IMR-90 (cell line): ENCODE results near the gene PTGER2. TPM values are rescaled to one million over a fixed set of nuclear protein-coding genes. Genes with fewer than 3 reads are reported as not detected.

ENCODE experiments used
- ATAC-seq: fragments of 200-7000 bp; cut with Tn5 transposase; 2 replicates; pipeline ENCODE4 v1.9.1; 2020; ENCODE audit warnings: low read depth, mild to moderate bottlenecking, moderate library complexity
- BruUV-seq: library from RNA; stranded (reverse); fragments of 400-500 nt; replicated peaks from 2 replicates; lab custom pipeline; 2021; lab: Mats Ljungman, UMichigan
- CTCF ChIA-PET: fragments of 300-600 bp; formaldehyde crosslinking; extraction: SDS; loops from one replicate; lab custom pipeline; 2021; ENCODE audit warnings: antibody characterized with exemption; lab: Yijun Ruan, JAX
- POLR2A ChIA-PET: fragments of 300-600 bp; sonication (Branson Sonifier 250); formaldehyde crosslinking; loops from one replicate; lab custom pipeline; 2022; ENCODE audit warnings: antibody characterized with exemption; ENCODE audit not compliant: unreplicated experiment; lab: Charles Lee
- DNase-seq: peaks from one replicate; pipeline ENCODE4 v3.0.0; 2013
- H2AFZ ChIP-seq: replicated peaks from 2 replicates; pipeline ENCODE3; 2013; ENCODE audit warnings: low read length, mild to moderate bottlenecking; ENCODE audit not compliant: poor library complexity
- H2AK5ac ChIP-seq: 2 replicates; pipeline ENCODE4 v1.6.1; 2013; ENCODE audit warnings: low read depth, low read length, inconsistent platforms
- H2AK9ac ChIP-seq: replicated peaks from 2 replicates; pipeline ENCODE3; 2013; ENCODE audit warnings: mild to moderate bottlenecking, low read depth, low read length, moderate library complexity; ENCODE audit not compliant: poor library complexity
- H2BK120ac ChIP-seq: 2 replicates; pipeline ENCODE4 v1.6.1; 2013; ENCODE audit warnings: low read depth, low read length, inconsistent platforms
- H2BK15ac ChIP-seq: 3 replicates; pipeline ENCODE4 v1.6.1; 2013; ENCODE audit warnings: low read depth, low read length, inconsistent platforms
- H2BK20ac ChIP-seq: 2 replicates; pipeline ENCODE4 v1.6.1; 2013; ENCODE audit warnings: low read depth, mild to moderate bottlenecking, inconsistent platforms, low read length, moderate library complexity
- H2BK5ac ChIP-seq: 2 replicates; pipeline ENCODE4 v1.6.1; 2013; ENCODE audit warnings: mild to moderate bottlenecking, low read depth, low read length, inconsistent platforms; ENCODE audit not compliant: poor library complexity, severe bottlenecking
- H3K14ac ChIP-seq: replicated peaks from 2 replicates; pipeline ENCODE4 v1.6.1; 2013; ENCODE audit warnings: low read depth, low read length, inconsistent platforms
- H3K18ac ChIP-seq: 2 replicates; pipeline ENCODE4 v1.6.1; 2013; ENCODE audit warnings: low read depth, low read length, control low read depth
- H3K23ac ChIP-seq: 2 replicates; pipeline ENCODE4 v1.6.1; 2013; ENCODE audit warnings: low read depth, low read length, inconsistent platforms
- H3K27ac ChIP-seq: 2 replicates; pipeline ENCODE4 v1.5.1; 2013; ENCODE audit warnings: mild to moderate bottlenecking, control low read depth, low read length; ENCODE audit not compliant: insufficient read depth
- H3K27me3 ChIP-seq: 2 replicates; pipeline ENCODE4 v1.6.1; 2013; ENCODE audit warnings: low read length; ENCODE audit not compliant: control insufficient read depth, insufficient read depth
- H3K36me3 ChIP-seq: 2 replicates; pipeline ENCODE4 v1.6.1; 2013; ENCODE audit warnings: low read length, mixed read lengths; ENCODE audit not compliant: control insufficient read depth, insufficient read depth
- H3K4ac ChIP-seq: 2 replicates; pipeline ENCODE4 v1.6.1; 2013; ENCODE audit warnings: low read depth, low read length, inconsistent platforms
- H3K4me1 ChIP-seq: 2 replicates; pipeline ENCODE4 v1.6.1; 2013; ENCODE audit warnings: low read length, mixed read lengths; ENCODE audit not compliant: control insufficient read depth, insufficient read depth
- H3K4me2 ChIP-seq: 2 replicates; pipeline ENCODE4 v1.6.1; 2013; ENCODE audit warnings: low read depth, mild to moderate bottlenecking, control low read depth, low read length, moderate library complexity
- H3K4me3 ChIP-seq: 2 replicates; pipeline ENCODE4 v1.5.1; 2013; ENCODE audit warnings: low read depth, mild to moderate bottlenecking, control low read depth, low read length, moderate library complexity; ENCODE audit not compliant: insufficient read depth
- H3K56ac ChIP-seq: 2 replicates; pipeline ENCODE4 v1.6.1; 2013; ENCODE audit warnings: low read length, inconsistent platforms; ENCODE audit not compliant: insufficient read depth; ENCODE audit errors: extremely low read depth
- H3K79me1 ChIP-seq, 2 experiments: 2 replicates each; pipeline ENCODE4 v1.6.1; 2013; ENCODE audit warnings: low read length in 2 of 2, inconsistent platforms in 1 of 2, low read depth in 1 of 2
- H3K9ac ChIP-seq: 2 replicates; pipeline ENCODE4 v1.6.1; 2013; ENCODE audit warnings: low read depth, low read length, control low read depth
- H3K9me1 ChIP-seq: 2 replicates; pipeline ENCODE4 v1.6.1; 2013; ENCODE audit warnings: low read length, inconsistent platforms; ENCODE audit not compliant: insufficient read depth
- H3K9me3 ChIP-seq: 2 replicates; pipeline ENCODE4 v1.6.1; 2013; ENCODE audit warnings: low read length; ENCODE audit not compliant: control insufficient read depth, insufficient read depth
- H4K20me1 ChIP-seq: 2 replicates; pipeline ENCODE4 v1.6.1; 2013; ENCODE audit warnings: low read length, inconsistent platforms; ENCODE audit not compliant: insufficient read depth
- H4K5ac ChIP-seq: 2 replicates; pipeline ENCODE4 v1.6.1; 2013; ENCODE audit warnings: mild to moderate bottlenecking, low read depth, low read length, control low read depth
- H4K8ac ChIP-seq, 2 experiments: 2 replicates each; pipeline ENCODE4 v1.6.1; 2013; ENCODE audit warnings: low read depth in 2 of 2, low read length in 2 of 2, control low read depth in 1 of 2, inconsistent platforms in 1 of 2
- H4K91ac ChIP-seq: 2 replicates; pipeline ENCODE4 v1.6.1; 2013; ENCODE audit warnings: low read depth, low read length, inconsistent platforms; ENCODE audit not compliant: insufficient read depth
- BHLHE40 ChIP-seq: fragments of 150-350 bp; IDR thresholded peaks from 2 replicates; pipeline ENCODE4 v1.6.1; 2016; ENCODE audit warnings: mild to moderate bottlenecking, low read depth, low read length
- CEBPB ChIP-seq: IDR thresholded peaks from 2 replicates; pipeline ENCODE4 v1.6.1; 2012; ENCODE audit warnings: low read depth, low read length, improper control_type of control experiment
- CHD1 ChIP-seq: IDR thresholded peaks from 2 replicates; pipeline ENCODE4 v1.6.1; 2012; ENCODE audit warnings: low read depth, low read length, improper control_type of control experiment
- CTCF ChIP-seq: conservative IDR thresholded peaks from 2 replicates; pipeline ENCODE4 v1.5.1; 2012; ENCODE audit warnings: mild to moderate bottlenecking, low read depth, low read length, improper control_type of control experiment
- ELK1 ChIP-seq: fragments of 150-350 bp; IDR thresholded peaks from 2 replicates; pipeline ENCODE4 v1.6.1; 2016; ENCODE audit warnings: low read depth, mild to moderate bottlenecking, low read length, moderate library complexity, borderline replicate concordance
- MAFK ChIP-seq: IDR thresholded peaks from 2 replicates; pipeline ENCODE4 v1.6.1; 2012; ENCODE audit warnings: low read depth, low read length, improper control_type of control experiment
- MAZ ChIP-seq: IDR thresholded peaks from 2 replicates; pipeline ENCODE4 v1.6.1; 2012; ENCODE audit warnings: low read depth, mild to moderate bottlenecking, low read length, improper control_type of control experiment, moderate library complexity, borderline replicate concordance
- MXI1 ChIP-seq: IDR thresholded peaks from 2 replicates; pipeline ENCODE4 v1.6.1; 2012; ENCODE audit warnings: low read depth, mild to moderate bottlenecking, low read length, moderate library complexity, borderline replicate concordance
- NFE2L2 ChIP-seq: fragments of 150-350 bp; IDR thresholded peaks from 2 replicates; pipeline ENCODE4 v1.6.1; 2016; ENCODE audit warnings: low read depth, mild to moderate bottlenecking, low read length
- POLR2A ChIP-seq: IDR thresholded peaks from 2 replicates; pipeline ENCODE4 v1.6.1; 2012; ENCODE audit warnings: mild to moderate bottlenecking, low read depth, low read length
- RAD21 ChIP-seq: IDR thresholded peaks from 2 replicates; pipeline ENCODE4 v1.6.1; 2012; ENCODE audit warnings: low read length, improper control_type of control experiment
- RCOR1 ChIP-seq: IDR thresholded peaks from 2 replicates; pipeline ENCODE4 v1.6.1; 2012; ENCODE audit warnings: mild to moderate bottlenecking, low read length, improper control_type of control experiment; ENCODE audit not compliant: insufficient replicate concordance
- RFX5 ChIP-seq: IDR thresholded peaks from 2 replicates; pipeline ENCODE4 v1.8.0; 2012; ENCODE audit warnings: low read depth, mild to moderate bottlenecking, low read length, moderate library complexity
- WGBS, 2 experiments: methylation state at CpG; one replicate each; pipeline versions ENCODE4 v1.1.5 to v1.1.7; 2013; ENCODE audit warnings: missing lambda C conversion rate in 2 of 2; ENCODE audit not compliant: insufficient read length in 1 of 2; ENCODE audit errors: extremely low coverage in 2 of 2; 5-methylcytosine and 5-hydroxymethylcytosine counted together
- dilution Hi-C: fragments of 300-500 bp; cut with HindIII; formaldehyde crosslinking; loops from one replicate; pipeline ENCODE4 v1.14.3; 2018; ENCODE audit warnings: low sequenced_read_pairs; ENCODE audit not compliant: unreplicated experiment
- in situ Hi-C: fragments of 300-500 bp; cut with MboI; formaldehyde crosslinking; loops from 3 replicates; pipeline ENCODE4 v1.14.3; 2019; ENCODE audit warnings: low sequenced_read_pairs, inconsistent platforms, mixed read lengths
- intact Hi-C: fragments of 100-400 bp; cut with micrococcal nuclease; formaldehyde crosslinking; loops from 2 replicates; pipeline ENCODE4 v1.10.0; 2022
- polyA plus RNA-seq, 3 experiments: library from polyadenylated mRNA; depleted of rRNA; stranded (reverse); fragments of >200 nt; gene quantifications; 2 replicates each; pipeline ENCODE4 v1.2.3, GENCODE V29; 2012; ENCODE audit warnings: low replicate concordance in 1 of 3
- total RNA-seq: library from RNA; depleted of rRNA; stranded (reverse); fragments of >200 nt; gene quantifications from 2 replicates; pipeline ENCODE4 v1.2.3, GENCODE V29; 2012
- TF ChIP-seq, protein P1 (sequence below): fragments of 150-350 bp; IDR thresholded peaks from 2 replicates; pipeline ENCODE4 v1.6.1; 2017; ENCODE audit warnings: mild to moderate bottlenecking, antibody characterized with exemption, low read length, low read depth

The PTGER2 gene
- total and polyA plus RNA-seq, 2 of the 4 experiments (the other 2 are of a cell fraction) = 24.7 to 58.5 TPM

DNA sequence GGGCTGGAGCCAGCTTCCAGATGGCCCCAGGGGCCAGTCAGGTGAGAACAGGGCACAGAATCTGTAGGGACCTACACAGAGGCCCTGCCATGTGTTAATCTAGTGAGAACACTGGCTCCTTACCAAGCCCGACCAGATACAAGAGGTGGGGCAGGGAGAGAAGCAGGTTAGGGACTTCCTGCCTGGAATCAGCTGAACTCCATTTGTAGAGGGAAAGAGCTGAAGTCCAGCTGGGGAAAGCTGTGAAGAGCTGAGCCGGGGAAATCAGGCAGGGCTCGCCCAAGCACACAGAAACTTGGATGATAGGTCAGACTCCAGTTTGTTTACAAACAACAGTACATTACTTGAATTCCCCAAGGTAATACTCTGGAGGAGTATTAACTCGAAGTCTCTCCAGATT lies 46.7 kb downstream of the PTGER2 start:
- no peak overlapping the region for H3K9ac ChIP-seq
- CTCF ChIA-PET = no interaction called here
- peak overlapping the region; percentile 47; the same call in 1 of the 3 replicates for H2BK15ac ChIP-seq
- intact Hi-C loops (no loop called here), dilution Hi-C loops (no loop called here), in situ Hi-C loops (no loop called here)
- no peak for TF ChIP-seq MAZ
- TF ChIP-seq CTCF = no peak
- TF ChIP-seq, protein P1, sequence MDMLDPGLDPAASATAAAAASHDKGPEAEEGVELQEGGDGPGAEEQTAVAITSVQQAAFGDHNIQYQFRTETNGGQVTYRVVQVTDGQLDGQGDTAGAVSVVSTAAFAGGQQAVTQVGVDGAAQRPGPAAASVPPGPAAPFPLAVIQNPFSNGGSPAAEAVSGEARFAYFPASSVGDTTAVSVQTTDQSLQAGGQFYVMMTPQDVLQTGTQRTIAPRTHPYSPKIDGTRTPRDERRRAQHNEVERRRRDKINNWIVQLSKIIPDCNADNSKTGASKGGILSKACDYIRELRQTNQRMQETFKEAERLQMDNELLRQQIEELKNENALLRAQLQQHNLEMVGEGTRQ = no peak
- no peak for TF ChIP-seq MAFK
- TF ChIP-seq MXI1 = no peak
- no peak for TF ChIP-seq POLR2A
- TF ChIP-seq CHD1 = no peak
- no peak for TF ChIP-seq RAD21
- TF ChIP-seq BHLHE40 = no peak
- no peak for TF ChIP-seq CEBPB
- no peak for TF ChIP-seq ELK1
- no peak for TF ChIP-seq NFE2L2
- no peak for TF ChIP-seq RCOR1
- no peak for TF ChIP-seq RFX5
- H2AFZ ChIP-seq = peak overlapping the region; percentile 78
- peak overlapping the region; percentile 43 for H4K91ac ChIP-seq
- no peak for DNase-seq
- H2BK20ac ChIP-seq = peak overlapping the region; percentile 57
- no peaks in the 10 kb centered on the region for H4K20me1 ChIP-seq
- H3K18ac ChIP-seq = peak overlapping the region; percentile 13; the same call in 1 of the 2 replicates
- peak overlapping the region; percentile 43; the same call in 1 of the 2 replicates for H2AK5ac ChIP-seq
- H4K5ac ChIP-seq = peak overlapping the region; percentile 43
- H3K4me2 ChIP-seq = no peak overlapping the region
- POLR2A ChIA-PET = interaction anchor here (0.5 kb wide), 1 partner anchor 100 kb away, joined by 6 read pairs; no protein-coding TSS in a partner anchor
- no peaks in the 10 kb centered on the region for H3K27me3 ChIP-seq
- H3K4me3 ChIP-seq = no peak overlapping the region
- peak overlapping the region; percentile 31; the same call in 1 of the 2 replicates for H3K23ac ChIP-seq
- no peak overlapping the region for H2AK9ac ChIP-seq
- H3K4ac ChIP-seq = peak overlapping the region; percentile 89
- no CpG with 5 or more reads among the region's 4 CpGs for WGBS, 2 experiments
- H2BK5ac ChIP-seq = no peak overlapping the region
- BruUV-seq = no TSS peak
- peak overlapping the region; percentile 2; the same call in 1 of the 2 replicates for H3K27ac ChIP-seq
- peak overlapping the region; percentile 92 for H2BK120ac ChIP-seq
- no peaks in the 10 kb centered on the region for H3K9me3 ChIP-seq
- H3K9me1 ChIP-seq = peaks cover 11% of the 10 kb centered on the region
- H3K4me1 ChIP-seq = peaks cover 9% of the 10 kb centered on the region
- ATAC-seq = peak; percentile 62
- peak overlapping the region; percentile 92 for H3K14ac ChIP-seq
- peak overlapping the region in 1 of 2 experiments; percentile 77; a peak in 2 of 4 replicates for H4K8ac ChIP-seq
- no peaks in the 10 kb centered on the region for H3K36me3 ChIP-seq
- H3K79me1 ChIP-seq = peaks cover 0 to 4% of the 10 kb centered on the region in 2 experiments; a peak in 1 of 4 replicates
- H3K56ac ChIP-seq = no peak overlapping the region
